LNCaP clone FGC (cell line): ENCODE data around the gene UBE2O.

Experiments used
- DNase-seq: peaks from one replicate; pipeline ENCODE4 v3.0.0-alpha.2; 2011; ENCODE audit warnings: low read depth
- H3K4me3 ChIP-seq: 2 replicates; pipeline ENCODE4 v1.5.1; 2011; ENCODE audit warnings: mild to moderate bottlenecking, low read depth, low read length, control low read depth
- TF ChIP-seq, protein P1 (sequence below): IDR thresholded peaks from 2 replicates; pipeline ENCODE4 v1.5.1; 2012; ENCODE audit warnings: mild to moderate bottlenecking; ENCODE audit not compliant: control insufficient read depth, insufficient read depth; ENCODE audit errors: extremely low read depth

Gene UBE2O

DNA sequence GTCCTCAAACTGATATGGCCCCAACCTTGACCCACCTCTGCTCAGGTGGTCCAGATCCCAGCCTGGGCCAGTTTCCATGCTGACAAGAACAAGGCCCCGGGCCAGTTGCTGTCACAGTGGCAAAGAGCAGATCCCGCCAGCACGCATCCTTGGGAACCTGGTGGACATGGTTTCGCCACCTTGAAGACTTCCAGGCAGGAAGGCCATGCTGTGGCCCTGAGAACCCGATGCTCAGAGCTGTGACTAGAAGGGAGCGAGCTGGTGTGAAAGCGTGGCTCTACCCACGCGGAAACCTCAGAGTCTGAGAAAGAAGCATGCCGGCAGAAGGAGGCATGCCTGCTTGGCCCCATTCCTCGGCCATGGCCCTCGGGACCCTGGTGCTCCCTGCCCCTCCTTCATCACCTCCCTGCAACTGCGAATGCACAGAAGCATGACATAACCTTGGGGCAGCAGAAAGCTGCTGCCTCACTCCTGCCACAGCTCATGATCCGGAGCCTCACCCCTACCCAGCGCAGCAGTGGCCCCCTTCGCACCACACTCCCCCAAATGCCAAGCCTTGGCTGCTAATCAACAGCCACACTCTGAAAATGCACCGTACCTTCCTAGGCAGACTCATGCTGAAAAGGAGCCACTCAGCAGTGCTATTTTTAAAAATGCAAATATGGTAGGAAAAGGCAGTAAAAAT lies 33.2 kb downstream of the UBE2O start:
- DNase-seq, result no peak
- no peak overlapping the region for H3K4me3 ChIP-seq
- TF ChIP-seq, protein P1, sequence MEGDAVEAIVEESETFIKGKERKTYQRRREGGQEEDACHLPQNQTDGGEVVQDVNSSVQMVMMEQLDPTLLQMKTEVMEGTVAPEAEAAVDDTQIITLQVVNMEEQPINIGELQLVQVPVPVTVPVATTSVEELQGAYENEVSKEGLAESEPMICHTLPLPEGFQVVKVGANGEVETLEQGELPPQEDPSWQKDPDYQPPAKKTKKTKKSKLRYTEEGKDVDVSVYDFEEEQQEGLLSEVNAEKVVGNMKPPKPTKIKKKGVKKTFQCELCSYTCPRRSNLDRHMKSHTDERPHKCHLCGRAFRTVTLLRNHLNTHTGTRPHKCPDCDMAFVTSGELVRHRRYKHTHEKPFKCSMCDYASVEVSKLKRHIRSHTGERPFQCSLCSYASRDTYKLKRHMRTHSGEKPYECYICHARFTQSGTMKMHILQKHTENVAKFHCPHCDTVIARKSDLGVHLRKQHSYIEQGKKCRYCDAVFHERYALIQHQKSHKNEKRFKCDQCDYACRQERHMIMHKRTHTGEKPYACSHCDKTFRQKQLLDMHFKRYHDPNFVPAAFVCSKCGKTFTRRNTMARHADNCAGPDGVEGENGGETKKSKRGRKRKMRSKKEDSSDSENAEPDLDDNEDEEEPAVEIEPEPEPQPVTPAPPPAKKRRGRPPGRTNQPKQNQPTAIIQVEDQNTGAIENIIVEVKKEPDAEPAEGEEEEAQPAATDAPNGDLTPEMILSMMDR, result no peak

DNA sequence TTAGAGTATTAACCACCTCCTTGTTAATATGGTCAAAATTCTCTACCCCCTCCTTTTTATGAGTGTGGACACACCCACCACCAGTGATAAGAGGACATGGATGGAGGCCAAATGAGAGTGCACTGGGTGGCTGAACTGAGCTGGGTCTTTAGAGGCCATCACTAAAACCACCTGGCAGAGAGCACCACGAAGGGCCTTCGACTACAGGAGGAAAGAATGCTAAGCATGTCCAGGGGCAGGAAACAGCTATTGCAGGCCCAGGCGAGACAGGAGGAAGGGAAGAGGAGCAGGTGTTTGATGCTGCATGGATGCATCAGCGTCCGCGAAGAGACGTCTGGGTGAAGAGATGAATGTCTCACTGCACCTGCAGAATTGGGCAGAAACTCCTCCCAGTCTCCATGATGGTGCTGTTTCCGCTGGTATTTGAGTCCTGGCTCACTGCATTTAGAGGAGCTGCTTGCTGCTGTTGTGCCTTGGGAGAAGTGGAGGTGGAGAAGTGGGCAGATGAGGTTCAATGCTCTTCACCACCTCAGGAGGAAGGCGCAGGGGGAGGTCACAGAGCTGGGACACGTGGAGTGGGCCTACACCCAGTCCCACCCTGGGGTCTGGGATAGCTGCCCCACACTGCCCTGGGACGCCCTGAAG lies 35.3 kb downstream of the UBE2O start:
- no peak for DNase-seq
- H3K4me3 ChIP-seq, result no peak overlapping the region
- TF ChIP-seq, protein P1, result no peak

DNA sequence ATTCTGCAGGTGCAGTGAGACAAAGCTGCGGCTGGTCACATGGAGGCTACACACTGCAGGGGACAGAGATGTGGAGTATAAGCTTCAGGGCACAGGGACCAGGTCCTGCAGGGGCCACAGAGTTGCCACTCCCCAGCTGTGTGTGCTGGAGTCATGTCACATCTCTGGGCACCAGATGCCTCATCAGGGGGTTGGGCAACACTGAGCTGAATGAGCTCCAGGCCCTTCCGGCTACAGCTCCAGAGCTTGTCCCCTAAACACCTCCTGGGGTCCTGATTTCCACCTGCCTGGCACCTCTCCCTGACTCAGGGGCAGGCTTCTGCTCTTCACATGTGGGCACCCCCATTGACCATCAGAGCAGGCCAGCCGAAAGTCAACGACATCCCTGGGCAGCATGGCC lies 36.1 kb downstream of the UBE2O start:
- no peak for DNase-seq
- TF ChIP-seq, protein P1, result no peak
- H3K4me3 ChIP-seq, result no peak overlapping the region

DNA sequence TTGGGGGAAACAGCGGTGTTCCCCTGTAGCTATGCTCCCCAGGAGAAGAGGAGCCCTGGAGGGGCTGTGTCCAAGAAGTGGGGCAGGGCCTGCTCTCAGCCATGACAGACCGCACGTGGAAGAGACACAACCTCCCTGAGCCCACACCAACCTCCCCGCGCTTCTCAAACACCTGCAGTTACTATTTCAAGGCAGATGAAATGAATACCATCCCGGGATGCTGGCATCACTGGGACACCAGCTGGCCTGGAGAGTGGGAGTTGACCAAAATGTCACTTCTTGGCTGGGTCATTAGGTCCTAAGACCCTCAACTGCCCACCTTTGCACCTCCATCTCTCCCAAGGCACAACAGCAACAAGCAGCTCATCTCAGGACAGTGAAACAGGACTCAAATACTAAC lies 36.5 kb downstream of the UBE2O start:
- H3K4me3 ChIP-seq, result no peak overlapping the region
- TF ChIP-seq, protein P1, result no peak
- DNase-seq, result no peak

DNA sequence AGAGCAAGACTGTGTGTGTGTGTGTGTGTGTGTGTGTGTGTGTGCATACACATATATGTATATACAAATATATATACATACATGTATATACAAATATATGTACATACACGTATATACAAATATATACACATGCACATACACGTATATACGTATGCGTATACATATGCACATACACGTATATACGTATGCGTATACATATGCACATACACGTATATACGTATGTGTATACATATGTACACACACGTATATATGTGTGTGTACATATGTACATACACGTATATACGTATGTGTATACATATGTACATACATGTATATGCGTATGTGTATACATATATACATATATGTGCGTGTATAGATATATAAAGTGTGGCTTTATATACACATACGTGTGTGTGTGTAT lies 37.2 kb downstream of the UBE2O start:
- no peak overlapping the region for H3K4me3 ChIP-seq
- no peak for DNase-seq
- TF ChIP-seq, protein P1, result no peak

DNA sequence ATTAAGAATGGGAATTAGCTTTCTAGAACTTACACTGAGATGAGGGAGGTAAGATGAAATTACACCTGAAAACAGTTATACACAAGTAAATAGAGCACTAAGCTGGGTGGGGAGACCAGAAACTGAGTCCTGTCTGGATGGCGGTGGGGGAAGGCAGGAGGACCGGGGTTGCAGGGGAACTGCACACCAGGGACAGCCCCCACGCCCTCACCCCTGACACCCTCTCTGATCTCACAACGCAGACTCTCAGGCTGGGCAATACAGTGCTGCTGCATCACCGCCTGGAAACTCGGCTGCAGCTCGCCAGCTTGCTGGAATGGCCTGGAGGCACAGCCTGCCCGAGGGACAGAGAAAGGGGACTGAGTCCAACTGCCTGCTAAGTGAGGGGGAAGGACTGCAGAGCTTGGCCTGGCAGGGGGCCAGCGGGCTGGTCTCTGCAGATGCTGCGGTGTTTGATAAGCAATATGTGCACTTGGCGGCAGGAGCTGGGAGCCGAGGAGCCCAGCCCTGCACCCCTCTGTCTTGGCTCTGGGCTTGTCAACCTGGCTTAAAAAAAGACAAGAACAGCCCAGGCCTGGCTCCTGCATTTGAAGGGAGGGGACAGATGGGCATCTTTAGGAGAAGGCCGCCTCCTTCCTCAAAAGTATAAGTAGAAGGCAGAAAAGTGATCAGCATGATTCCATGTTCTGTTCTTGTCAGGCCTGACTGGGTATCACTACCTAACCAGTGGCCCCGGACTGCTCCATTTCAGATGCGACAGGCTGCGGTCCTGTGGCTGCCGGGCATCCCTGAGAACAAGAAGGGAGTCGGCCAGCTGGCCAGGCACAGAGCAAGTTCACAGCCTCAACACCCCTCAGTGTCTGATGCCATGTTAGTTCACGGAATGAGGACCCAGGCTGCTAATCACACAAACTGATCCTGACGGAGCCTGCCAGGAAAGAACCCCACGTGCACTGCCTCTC lies 38.3 kb downstream of the UBE2O start:
- no peak overlapping the region for H3K4me3 ChIP-seq
- TF ChIP-seq, protein P1, result no peak
- DNase-seq, result no peak
